ENCODE measurements around the gene LIG1.

LIG1 gene

GRCh38 chr19:48181505-48181904 lies 11.4 kb upstream of the LIG1 start:
- DNase-seq: no peak

DNA sequence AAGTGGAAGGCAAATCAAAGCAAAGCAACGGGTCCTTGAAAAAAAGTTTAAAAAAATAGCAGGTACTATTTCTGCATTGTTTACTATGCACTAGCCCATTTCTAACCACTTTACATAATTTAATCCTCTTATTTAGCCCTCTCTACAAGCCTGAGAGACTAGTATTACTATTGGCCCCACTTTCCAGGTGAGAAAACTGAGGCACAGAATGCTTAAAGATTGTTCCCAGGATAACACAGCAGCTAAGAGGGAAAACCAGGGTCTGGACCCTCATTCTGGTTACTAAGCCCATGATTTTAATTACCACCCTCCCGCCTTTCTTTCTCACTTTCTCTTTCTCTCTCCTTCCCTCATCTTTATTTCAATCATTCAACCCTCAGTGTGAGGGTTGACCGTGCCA lies 6.1 kb upstream of the LIG1 start:
- DNase-seq: no peak

DNA sequence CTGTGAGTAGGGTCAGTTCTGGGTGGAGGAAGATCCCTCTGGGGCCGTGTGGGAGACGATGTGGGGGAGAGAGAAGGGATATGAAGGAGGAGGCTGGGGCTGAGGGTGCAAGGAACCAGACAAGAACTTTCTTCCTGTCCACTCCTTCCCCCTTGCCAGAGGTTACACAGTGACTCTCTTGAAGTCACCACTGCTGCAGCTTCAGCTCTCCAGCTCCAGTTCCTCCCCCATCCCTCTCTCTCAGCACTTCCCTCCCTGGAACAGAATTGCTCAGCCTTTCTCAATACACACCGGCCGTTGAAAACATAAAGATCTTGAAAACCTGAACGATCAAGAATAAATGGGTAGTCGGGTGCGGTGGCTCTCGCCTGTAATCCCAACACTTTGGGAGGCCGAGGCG lies 5.4 kb upstream of the LIG1 start:
- no peak for DNase-seq

GRCh38 chr19:48174445-48175030 lies 4.4 kb upstream of the LIG1 start:
- no peak for DNase-seq

GRCh38 chr19:48171710-48172109 lies 1.6 kb upstream of the LIG1 start:
- no peak for DNase-seq

DNA sequence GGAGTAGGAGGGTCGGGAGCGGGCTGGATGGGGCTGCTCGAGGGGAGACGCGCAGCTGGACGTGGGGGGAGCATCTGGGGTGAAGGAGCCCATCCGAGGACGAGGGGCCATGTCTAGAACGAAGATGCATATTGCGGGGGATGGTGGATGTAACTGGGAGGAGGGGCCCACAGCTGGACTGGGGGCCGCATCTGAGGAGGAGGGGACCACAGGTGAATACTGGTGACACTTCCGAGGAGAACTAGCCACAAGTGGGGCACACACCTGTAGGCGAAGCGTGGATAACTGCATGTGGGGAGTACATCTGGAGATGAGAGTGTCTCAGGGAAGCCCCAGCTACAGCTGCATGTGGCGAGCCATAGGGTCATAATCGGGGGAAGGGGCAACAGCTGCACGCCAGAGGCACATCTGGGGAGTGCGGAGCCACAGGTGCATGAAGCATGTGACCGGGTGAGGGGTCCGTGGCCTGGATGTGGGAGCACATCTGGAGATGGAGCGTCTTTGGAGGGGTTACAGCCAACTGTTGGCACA lies 738 bp upstream of the LIG1 start:
- no peak for DNase-seq

DNA sequence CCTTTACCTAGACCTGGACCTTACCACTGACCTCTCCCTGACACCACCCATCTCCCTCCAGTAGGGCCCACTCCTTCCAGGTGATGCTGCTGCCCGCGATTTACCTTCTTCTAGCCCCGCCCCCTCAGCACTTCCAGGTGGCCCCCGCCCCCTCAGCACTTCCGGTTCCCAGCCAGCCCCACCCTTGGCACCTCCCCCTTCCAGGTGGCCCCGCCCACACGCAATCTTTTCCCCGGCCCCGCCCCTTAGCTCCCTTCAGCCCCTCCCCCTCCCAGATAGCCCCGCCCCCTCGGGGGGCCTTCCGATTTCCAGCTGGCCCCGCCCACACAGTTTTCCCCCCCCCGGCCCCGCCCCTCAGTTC lies 586 bp downstream of the LIG1 start:
- DNase-seq: no peak

DNA sequence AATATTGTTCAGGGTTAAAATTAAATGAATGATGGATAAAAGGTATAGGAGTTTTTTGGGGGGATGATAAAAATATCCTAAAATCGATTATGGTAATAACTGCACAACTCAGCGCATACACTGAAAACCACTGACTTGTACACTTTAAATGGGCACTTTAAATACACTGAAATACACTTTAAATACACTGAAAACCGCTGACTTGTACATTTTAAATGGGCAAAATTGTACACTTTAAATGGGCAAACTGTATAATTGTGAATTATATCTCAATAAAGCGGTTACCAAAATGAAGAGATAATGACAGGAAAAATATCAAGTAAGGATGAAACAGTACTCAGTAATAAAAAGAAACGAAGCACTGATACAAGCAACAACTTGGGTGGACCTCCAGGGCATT lies 1.5 kb downstream of the LIG1 start:
- no peak for DNase-seq

DNA sequence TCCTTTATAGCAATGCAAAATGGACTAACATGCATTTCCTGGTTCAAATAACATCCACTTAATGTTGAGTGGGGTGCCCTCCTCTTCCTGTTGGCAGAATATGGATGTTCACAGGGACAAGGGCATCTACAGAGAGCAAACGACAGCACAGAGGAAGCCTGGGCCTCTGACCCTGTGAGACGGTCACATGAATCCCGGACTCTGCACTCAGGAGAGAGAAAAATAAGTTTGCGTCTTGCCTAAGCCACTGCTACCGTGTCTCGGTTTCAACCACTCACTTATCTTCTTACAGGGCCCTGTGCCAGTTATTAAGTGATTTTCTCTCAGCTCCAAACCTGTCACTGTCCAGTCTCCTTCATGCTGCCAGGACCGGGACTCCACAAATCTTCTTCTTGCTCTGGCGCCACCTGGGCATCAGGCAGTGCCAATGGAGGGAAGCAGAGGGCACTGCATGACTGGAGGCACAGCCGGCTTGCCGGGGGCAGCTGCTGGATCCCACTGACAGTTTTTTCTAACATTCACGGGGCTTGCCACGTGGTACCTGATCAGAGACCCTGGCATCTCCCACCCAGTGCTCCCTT lies 11.8 kb downstream of the LIG1 start:
- no peak for DNase-seq

GRCh38 chr19:48154003-48154402 lies 16.1 kb downstream of the LIG1 start:
- no peak for DNase-seq

DNA sequence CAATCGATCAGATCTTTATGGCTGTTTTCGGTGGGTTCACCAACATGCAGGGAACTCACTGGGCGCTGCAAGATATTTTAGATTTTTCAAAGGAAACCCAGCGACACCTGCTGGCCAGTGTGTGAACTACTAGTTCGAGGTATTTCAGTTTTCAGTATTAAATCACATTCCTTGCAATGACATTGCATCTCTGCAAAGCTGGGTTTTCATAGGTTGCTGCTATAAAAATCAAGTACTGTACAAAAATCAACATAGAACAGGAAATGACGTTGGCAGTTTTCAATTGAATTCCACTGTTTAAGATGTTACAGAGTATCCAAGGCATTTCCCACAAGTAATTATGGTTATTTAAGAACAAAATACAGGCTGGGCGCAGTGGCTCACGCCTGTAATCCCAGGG lies 17.6 kb downstream of the LIG1 start:
- DNase-seq: no peak

DNA sequence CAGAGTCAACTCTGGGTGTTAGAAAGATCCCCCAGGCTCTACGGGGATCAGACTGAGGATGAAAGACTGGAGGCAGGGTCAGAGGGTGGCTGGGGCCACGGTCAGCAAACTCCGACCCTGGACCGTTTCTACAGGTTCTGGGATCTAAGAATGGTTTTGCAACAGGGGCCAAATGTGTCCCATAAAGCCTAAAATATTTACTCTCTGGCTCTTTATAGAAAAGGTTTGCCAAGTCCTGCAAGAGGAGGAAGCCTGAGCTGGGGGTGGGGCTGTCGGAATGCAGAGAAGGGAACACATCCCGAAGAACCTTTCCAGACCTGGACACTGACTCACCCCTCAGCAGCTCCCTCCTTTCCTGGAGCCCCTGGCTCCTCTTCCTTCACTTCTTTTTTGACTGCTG lies 20.7 kb downstream of the LIG1 start:
- DNase-seq: no peak

GRCh38 chr19:48148576-48148975 lies 21.6 kb downstream of the LIG1 start:
- no peak for DNase-seq

DNA sequence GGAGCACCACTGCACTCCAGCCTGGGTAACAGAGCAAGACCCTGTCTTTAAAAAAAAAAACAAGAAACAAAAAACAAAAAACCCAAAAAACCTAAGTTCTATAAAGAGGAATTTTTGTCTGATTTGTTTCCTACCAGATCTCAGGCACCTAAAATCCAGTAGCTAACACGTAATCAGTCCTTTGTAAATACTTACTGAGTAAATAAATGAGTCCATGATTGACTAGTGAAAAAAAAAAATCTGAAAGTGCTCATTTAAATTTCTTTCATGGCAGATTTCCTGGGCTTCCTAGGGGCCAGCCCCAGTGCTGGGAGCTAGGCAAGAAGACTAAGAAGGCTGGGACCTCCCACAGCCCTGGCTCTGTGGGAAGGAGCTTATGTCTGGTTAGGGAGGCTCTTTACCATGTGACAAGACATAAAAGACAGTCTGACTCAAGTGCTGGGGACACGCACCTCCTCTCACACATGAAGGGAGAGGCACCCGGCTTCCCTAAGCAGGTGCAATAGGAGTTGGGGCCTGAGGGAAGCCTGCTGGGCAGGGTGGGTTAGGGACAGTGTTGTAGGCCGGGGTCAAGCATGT lies 22.5 kb downstream of the LIG1 start:
- no peak for DNase-seq

- no peak for DNase-seq
These were observed 31.1 kb downstream of the LIG1 start for GRCh38 chr19:48139053-48139452.

DNA sequence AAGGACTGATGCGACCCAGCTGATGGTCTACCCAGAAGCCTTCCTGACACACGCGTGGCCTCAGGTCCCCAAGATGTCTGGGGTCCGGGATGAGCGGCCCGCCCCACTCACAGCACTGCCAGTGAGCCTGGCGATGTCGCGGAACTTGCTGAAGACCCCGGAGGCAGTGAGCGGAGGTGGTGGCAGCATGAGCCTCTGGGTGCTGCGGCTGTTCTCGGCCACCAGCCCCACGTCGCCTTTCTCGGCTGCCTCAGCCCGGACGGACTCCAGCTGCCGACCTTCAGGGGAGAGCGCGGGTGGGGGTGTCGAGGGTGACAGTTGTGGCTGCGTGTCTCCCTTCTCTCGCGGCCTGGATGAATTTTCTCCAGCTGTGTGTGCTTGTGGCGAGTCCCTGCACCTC lies 32.7 kb downstream of the LIG1 start:
- DNase-seq: no peak

DNA sequence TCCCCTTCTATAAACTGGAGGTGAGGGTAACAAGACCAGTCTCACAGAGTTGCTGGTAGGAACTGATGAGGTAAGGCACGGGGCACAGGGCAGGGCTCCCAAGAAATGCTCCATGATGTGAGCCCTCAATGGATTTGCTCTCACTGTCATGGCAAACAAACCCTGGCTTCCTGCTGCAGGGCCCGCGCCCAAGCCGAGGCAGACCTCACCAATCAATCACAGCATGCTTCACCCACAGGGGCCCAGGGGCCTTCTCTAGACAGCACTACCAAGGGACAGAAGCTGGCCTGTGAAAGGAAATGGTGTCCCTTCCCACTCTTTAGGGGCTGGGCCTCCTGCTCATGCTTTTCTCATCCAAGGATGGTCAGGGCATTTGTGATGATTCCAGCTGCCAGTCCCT lies 33.6 kb downstream of the LIG1 start:
- DNase-seq: no peak

DNA sequence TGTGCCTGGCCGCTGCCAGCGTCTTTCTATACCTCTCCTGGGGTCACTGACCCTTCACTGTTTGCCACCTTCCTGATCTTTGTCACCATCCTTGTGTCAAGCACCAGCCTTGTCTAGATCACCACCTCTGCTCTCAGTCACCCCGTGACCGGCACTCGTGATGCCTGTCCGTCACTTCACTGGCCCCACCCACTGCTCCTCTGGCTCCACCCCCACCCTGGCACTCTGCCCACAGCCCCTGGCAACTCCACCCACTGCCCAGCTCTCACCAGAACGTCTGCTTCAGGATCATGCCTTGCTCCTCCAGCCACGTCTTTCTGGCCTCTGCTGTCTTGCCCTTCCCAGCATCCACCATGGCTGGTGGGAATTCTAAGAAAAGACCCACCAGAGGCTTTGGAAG lies 34.7 kb downstream of the LIG1 start:
- DNase-seq: no peak

DNA sequence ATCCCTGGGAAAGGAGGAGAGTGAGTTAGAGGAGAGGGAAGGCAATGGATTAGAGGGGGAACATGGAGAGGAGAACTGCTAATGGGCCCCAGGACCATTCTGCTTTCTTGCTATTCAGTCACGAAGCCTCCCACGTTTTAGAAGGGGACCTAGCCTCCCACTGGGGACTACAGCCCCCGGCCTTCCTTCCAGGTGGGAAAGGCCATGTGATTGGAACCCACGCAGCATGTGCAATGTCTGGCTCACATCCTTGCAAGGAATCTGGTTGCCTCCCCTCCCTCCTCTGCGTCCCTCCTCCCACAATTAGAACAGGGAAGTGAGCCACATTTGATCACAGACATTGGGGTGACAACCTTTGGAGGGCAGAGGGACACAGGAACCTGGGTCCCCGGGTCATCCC lies 37.0 kb downstream of the LIG1 start:
- DNase-seq: no peak

DNA sequence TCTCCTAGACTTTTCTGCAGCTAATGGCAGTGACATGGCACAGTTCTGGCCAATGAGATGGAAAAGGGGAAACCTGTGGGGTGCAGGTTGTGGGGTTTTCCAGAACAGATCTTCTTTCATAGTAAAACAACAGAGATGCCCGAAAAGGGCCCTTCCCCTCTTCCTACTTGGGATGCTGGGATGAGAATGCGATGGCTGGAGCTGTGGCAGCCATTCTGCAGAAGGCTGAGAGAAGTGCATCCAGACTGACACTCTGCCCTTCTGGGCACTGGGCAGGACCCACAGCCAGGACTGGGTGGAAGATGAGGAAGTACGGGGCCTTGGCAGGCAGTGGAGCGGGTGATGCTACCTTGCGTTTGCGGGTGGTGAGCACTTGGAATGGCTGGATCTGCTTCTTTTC lies 42.6 kb downstream of the LIG1 start:
- no peak for DNase-seq

- DNase-seq: no peak
These were observed 46.1 kb downstream of the LIG1 start for GRCh38 chr19:48123907-48124651.

DNA sequence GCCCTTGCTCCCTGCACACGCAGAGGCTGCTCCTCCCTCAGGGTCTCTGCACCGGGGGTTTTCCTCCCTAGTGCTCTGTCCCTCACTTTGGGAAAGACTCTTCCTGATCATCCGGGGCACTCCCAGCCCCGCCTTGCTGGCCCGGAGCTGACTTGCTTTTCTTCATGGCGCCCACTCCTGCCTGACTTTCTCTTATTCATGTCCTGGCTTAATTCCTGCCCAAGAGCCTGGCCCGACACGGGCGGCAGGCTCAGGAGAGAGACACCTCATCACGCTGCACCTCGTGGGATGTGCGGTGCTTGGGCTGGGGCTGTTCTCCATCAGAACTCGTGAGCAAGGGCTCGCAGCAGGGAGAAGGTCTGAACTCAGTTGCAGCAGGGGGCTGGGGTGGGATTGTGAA lies 47.7 kb downstream of the LIG1 start:
- no peak for DNase-seq

GRCh38 chr19:48121909-48122371 lies 48.2 kb downstream of the LIG1 start:
- DNase-seq: no peak

DNA sequence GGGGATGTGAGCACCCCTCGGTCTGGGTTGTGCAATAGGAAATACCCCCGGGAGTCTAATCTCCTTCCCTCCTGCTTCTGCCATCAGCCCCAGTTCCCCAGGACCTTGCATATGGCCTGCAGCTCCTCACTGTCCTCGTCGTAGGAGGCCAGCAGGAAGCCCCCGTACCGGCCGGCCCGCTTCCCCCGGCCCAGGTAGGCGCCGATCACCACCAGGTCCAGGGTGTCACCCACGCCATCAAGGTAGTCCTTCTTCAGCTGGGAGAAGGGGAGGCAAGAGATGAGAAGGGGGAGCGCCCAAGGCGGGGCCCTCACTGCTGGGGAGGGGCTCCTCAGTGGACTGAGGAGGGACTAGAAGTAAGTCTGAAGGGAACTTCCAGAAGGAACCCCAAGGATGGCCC lies 49.1 kb downstream of the LIG1 start:
- no peak for DNase-seq

All from DMS 273 treated with DMSO at 0.1 percent for 48 hours (cell line).